GM20000 (cell line): Measurements from ENCODE around the gene RNPEP.
A peak's percentile ranks its signal among the peaks of the same experiment; 100 is the strongest.

Experiments
- DNase-seq: peaks from one replicate; pipeline ENCODE4 v3.0.0; 2012; ENCODE audit warnings: low spot score
- TF ChIP-seq, protein P1 (sequence below): IDR thresholded peaks from 2 replicates; pipeline ENCODE4 v1.5.1; 2012; ENCODE audit warnings: mild to moderate bottlenecking, control low read depth; ENCODE audit errors: extremely low read depth, missing control alignments

The RNPEP gene

DNA sequence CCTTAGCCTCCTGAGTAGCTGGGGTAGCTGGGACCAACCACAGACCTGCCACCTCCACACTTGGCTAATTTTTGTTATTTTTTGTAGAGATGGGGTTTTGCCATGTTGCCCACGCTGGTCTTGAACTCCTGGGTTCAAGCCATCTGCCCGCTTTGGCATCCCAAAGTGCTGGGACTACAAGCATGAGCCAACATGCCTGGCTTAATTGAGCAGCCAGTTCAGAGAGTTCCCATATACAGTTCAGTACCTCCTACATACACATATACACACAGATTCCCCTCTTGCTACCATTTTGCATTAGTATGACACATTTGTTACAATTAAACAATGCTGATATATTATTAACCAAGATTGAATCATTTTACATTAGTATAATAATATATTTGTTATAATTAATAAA lies 2.9 kb downstream of the RNPEP start:
- no peak for DNase-seq
- TF ChIP-seq, protein P1, sequence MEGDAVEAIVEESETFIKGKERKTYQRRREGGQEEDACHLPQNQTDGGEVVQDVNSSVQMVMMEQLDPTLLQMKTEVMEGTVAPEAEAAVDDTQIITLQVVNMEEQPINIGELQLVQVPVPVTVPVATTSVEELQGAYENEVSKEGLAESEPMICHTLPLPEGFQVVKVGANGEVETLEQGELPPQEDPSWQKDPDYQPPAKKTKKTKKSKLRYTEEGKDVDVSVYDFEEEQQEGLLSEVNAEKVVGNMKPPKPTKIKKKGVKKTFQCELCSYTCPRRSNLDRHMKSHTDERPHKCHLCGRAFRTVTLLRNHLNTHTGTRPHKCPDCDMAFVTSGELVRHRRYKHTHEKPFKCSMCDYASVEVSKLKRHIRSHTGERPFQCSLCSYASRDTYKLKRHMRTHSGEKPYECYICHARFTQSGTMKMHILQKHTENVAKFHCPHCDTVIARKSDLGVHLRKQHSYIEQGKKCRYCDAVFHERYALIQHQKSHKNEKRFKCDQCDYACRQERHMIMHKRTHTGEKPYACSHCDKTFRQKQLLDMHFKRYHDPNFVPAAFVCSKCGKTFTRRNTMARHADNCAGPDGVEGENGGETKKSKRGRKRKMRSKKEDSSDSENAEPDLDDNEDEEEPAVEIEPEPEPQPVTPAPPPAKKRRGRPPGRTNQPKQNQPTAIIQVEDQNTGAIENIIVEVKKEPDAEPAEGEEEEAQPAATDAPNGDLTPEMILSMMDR: no peak

GRCh38 chr1:201988601-201989000 lies 6.2 kb downstream of the RNPEP start:
- no peak for DNase-seq
- TF ChIP-seq, protein P1: no peak

DNA sequence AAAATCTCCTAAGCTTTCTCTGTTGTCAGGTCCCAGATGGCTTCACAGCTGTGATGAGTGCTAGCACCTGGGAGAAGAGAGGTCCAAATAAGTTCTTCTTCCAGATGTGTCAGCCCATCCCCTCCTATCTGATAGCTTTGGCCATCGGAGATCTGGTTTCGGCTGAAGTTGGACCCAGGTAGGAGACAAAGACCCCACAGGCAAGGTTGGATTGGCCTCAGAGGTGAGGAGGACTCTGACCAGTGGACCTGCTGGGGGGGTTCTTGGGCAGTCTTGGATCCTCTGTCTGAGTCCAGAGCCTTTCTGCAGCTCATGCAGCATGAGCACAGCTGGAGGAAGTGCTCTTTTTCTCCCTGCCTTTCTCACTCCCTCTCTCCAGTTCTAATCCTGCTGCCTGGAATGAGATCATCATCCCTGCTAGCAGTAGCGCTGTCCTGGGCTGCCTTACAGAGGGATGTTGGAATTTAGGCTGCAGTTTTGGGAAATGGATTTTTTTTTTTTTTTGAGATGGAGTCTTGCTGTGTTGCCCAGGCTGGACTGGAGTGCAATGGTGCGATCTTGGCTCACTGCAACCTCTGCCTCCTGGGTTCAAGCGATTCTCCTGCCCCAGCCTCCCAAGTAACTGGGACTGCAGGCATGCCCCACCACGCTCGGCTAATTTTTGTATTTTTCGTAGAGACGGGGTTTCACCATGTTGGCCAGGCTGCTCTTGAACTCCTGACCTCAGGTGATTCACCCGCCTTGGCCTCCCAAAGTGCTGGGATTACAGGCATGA lies 7.1 kb downstream of the RNPEP start:
- TF ChIP-seq, protein P1: no peak
- DNase-seq: no peak

GRCh38 chr1:201990427-201990826 lies 8.0 kb downstream of the RNPEP start:
- no peak for DNase-seq
- TF ChIP-seq, protein P1: no peak

- peak; percentile 66 for DNase-seq
- TF ChIP-seq, protein P1: peak; percentile 78
Observed at GRCh38 chr1:201999625-202000238, 17.3 kb downstream of the RNPEP start.

GRCh38 chr1:202002507-202002906 lies 20.1 kb downstream of the RNPEP start:
- TF ChIP-seq, protein P1: no peak

DNA sequence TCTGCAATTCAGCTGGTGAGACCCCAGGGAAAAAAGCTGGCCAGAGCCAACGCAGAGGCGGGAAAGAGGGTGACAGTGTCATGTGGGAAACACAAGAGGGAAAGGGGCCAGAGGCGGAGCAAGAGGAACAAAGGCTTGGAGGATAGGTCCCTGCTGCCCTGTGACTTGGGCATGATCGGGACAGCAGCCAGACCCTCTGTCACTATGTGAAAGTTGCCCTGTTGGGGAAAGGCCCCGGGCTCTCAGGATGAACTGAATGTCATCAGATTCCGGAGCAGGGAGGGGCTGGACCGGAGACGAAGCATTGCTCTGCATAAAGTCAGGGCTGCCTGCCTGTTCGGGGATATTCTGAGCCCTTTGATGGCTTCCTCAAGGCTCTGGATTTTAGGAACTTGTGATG lies 22.3 kb downstream of the RNPEP start:
- TF ChIP-seq, protein P1: no peak
- DNase-seq: no peak

More at GRCh38 chr1:202002507-202002906, 20.1 kb downstream of the RNPEP start:
- DNase-seq: no peak
